ENCODE results near the gene IDI1.
A peak's percentile ranks its signal among the peaks of the same experiment; 100 is the strongest.

IDI1 gene

DNA sequence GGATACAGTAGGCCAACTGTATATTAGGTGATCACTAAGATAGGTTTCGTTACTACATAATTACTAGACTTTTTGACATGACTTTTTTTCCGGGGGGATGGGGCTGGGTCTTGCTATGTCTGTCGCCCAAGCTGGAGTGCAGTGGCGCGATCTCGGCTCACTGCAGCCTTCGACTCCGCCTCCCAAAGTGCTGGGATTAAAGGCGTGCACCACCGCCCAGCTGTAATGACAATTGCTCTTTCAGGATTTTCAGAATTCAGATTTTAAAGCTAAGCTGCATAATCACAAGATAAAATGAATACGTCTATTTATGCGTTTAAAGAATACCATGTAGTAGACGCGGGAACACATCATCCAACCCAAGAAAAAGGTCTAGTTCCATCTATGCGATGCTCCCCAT lies 982 bp downstream of the IDI1 start:
- H3K36me3 ChIP-seq (ENCODE audit: insufficient read depth, low read length), result peaks cover 5% of the 10 kb centered on the region; the same call in 1 of the 2 replicates
- H3K79me2 ChIP-seq (ENCODE audit: insufficient read depth, low read length), result peaks cover 84% of the 10 kb centered on the region
- peak overlapping the region; percentile 99 for H3K4me3 ChIP-seq (ENCODE audit: low read length, poor library complexity, severe bottlenecking)
- H3K4me2 ChIP-seq (ENCODE audit: low read depth, low read length, poor library complexity, severe bottlenecking), result peak overlapping the region; percentile 95
- peaks cover 61% of the 10 kb centered on the region for H3K4me1 ChIP-seq (ENCODE audit: insufficient read depth, low read length, poor library complexity, severe bottlenecking)
- H4K20me1 ChIP-seq (ENCODE audit: insufficient read depth, low read length, poor library complexity, severe bottlenecking), result peaks cover 68% of the 10 kb centered on the region
- H3F3A ChIP-seq (ENCODE audit: low read depth), result peaks cover 17% of the 10 kb centered on the region
- TF ChIP-seq CTCF (conservative IDR thresholded peaks at IDR 0.05; ENCODE audit: low read length) (no peak), EZH2phosphoT487 (IDR thresholded peaks at IDR 0.05; ENCODE audit: borderline replicate concordance) (no peak)
- H3K9me3 ChIP-seq (ENCODE audit: insufficient read depth, low read depth, low read length), result no peaks in the 10 kb centered on the region
- no peaks in the 10 kb centered on the region for H3K9me2 ChIP-seq (replicated peaks; ENCODE audit: low read depth, low read length)
- peak overlapping the region; percentile 98 for H3K9ac ChIP-seq (ENCODE audit: low read depth, low read length, poor library complexity, severe bottlenecking)
- H2AFZ ChIP-seq (ENCODE audit: low read length), result no peak overlapping the region
- peaks cover 4% of the 10 kb centered on the region for H3K27me3 ChIP-seq (ENCODE audit: insufficient read depth, low read length, poor library complexity, severe bottlenecking)

DNA sequence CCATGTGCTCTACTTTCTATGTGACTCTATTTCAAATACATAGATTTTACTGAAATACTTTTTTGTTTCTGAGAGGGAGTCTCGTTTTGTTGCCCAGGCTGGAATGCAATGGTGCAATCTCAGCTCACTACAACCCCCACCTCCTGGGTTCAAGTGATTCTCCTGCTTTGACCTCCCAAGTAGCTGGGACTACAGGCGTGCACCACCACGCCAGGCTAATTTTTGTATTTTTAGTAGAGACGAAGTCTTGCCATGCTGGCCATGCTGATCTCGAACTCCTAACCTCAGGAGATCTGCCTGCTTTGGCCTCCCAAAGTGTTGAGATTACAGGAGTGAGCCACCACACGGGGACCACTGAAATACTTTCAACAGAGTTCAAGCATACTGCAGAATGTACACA lies 3.5 kb downstream of the IDI1 start:
- Histone ChIP-seq H3K9me2 (replicated peaks; ENCODE audit: low read depth, low read length) (no peaks in the 10 kb centered on the region), H3K4me1 (ENCODE audit: insufficient read depth, low read length, poor library complexity, severe bottlenecking) (peaks cover 53% of the 10 kb centered on the region), H3K4me3 (ENCODE audit: low read length, poor library complexity, severe bottlenecking) (peak overlapping the region; percentile 75), H3K36me3 (ENCODE audit: insufficient read depth, low read length) (peaks cover 30% of the 10 kb centered on the region), H4K20me1 (ENCODE audit: insufficient read depth, low read length, poor library complexity, severe bottlenecking) (peaks cover 79% of the 10 kb centered on the region), H3K27me3 (ENCODE audit: insufficient read depth, low read length, poor library complexity, severe bottlenecking) (peaks cover 4% of the 10 kb centered on the region), H3K9me3 (ENCODE audit: insufficient read depth, low read depth, low read length) (no peaks in the 10 kb centered on the region), H3K79me2 (ENCODE audit: insufficient read depth, low read length) (peaks cover 84% of the 10 kb centered on the region), H2AFZ (ENCODE audit: low read length) (no peak overlapping the region), H3K9ac (ENCODE audit: low read depth, low read length, poor library complexity, severe bottlenecking) (peak overlapping the region; percentile 75), H3K4me2 (ENCODE audit: low read depth, low read length, poor library complexity, severe bottlenecking) (peak overlapping the region; percentile 89), H3F3A (ENCODE audit: low read depth) (peaks cover 20% of the 10 kb centered on the region)
- TF ChIP-seq CTCF (conservative IDR thresholded peaks at IDR 0.05; ENCODE audit: low read length) (no peak), EZH2phosphoT487 (IDR thresholded peaks at IDR 0.05; ENCODE audit: borderline replicate concordance) (no peak)

GRCh38 chr10:1044964-1045363 lies 4.0 kb downstream of the IDI1 start:
- Histone ChIP-seq H3F3A (ENCODE audit: low read depth) (peaks cover 20% of the 10 kb centered on the region), H4K20me1 (ENCODE audit: insufficient read depth, low read length, poor library complexity, severe bottlenecking) (peaks cover 79% of the 10 kb centered on the region), H3K4me1 (ENCODE audit: insufficient read depth, low read length, poor library complexity, severe bottlenecking) (peaks cover 53% of the 10 kb centered on the region), H3K27me3 (ENCODE audit: insufficient read depth, low read length, poor library complexity, severe bottlenecking) (peaks cover 4% of the 10 kb centered on the region), H3K9ac (ENCODE audit: low read depth, low read length, poor library complexity, severe bottlenecking) (peak overlapping the region; percentile 75), H2AFZ (ENCODE audit: low read length) (no peak overlapping the region), H3K4me2 (ENCODE audit: low read depth, low read length, poor library complexity, severe bottlenecking) (peak overlapping the region; percentile 89), H3K9me3 (ENCODE audit: insufficient read depth, low read depth, low read length) (no peaks in the 10 kb centered on the region), H3K9me2 (replicated peaks; ENCODE audit: low read depth, low read length) (no peaks in the 10 kb centered on the region), H3K36me3 (ENCODE audit: insufficient read depth, low read length) (peaks cover 35% of the 10 kb centered on the region), H3K79me2 (ENCODE audit: insufficient read depth, low read length) (peaks cover 85% of the 10 kb centered on the region), H3K4me3 (ENCODE audit: low read length, poor library complexity, severe bottlenecking) (peak overlapping the region; percentile 75)
- TF ChIP-seq EZH2phosphoT487 (IDR thresholded peaks at IDR 0.05; ENCODE audit: borderline replicate concordance) (no peak), CTCF (conservative IDR thresholded peaks at IDR 0.05; ENCODE audit: low read length) (no peak)

Data from Loucy (cell line).